Brain microvascular endothelial cell (primary cell): ENCODE data around the gene BCL2A1.
"Not testable (repeated sequence)": the region's sequence is repeated elsewhere in the genome, so short reads cannot be mapped to it uniquely, and the experiment has no call there.

ENCODE experiments used
- DNase-seq: peaks from one replicate; pipeline ENCODE4 v3.0.0-alpha.2; 2020
- H3K27ac ChIP-seq: fragments of 250-450 bp; sonication (Bioruptor Pico); 2 replicates; pipeline ENCODE4 v1.5.1; 2020; ENCODE audit warnings: mild to moderate bottlenecking, moderate library complexity
- H3K27me3 ChIP-seq: fragments of 250-450 bp; sonication (Bioruptor Pico); replicated peaks from 2 replicates; pipeline ENCODE4 v1.5.1; 2020; ENCODE audit warnings: mild to moderate bottlenecking
- H3K36me3 ChIP-seq: fragments of 250-450 bp; sonication (Bioruptor Pico); replicated peaks from 2 replicates; pipeline ENCODE4 v1.5.1; 2020; ENCODE audit warnings: mild to moderate bottlenecking
- H3K4me3 ChIP-seq: 2 replicates; pipeline ENCODE4 v1.5.1; 2011; ENCODE audit warnings: low read depth, mild to moderate bottlenecking, control low read depth, low read length, moderate library complexity
- in situ Hi-C: cut with HindIII; loops from 2 replicates; pipeline ENCODE4 v1.10.0; 2017; ENCODE audit warnings: low sequenced_read_pairs, low pct_ligation_motif_present
- TF ChIP-seq, protein P1 (sequence below): IDR thresholded peaks from 2 replicates; pipeline ENCODE4 v1.5.1; 2011; ENCODE audit warnings: low read depth, mild to moderate bottlenecking, moderate library complexity, low read length, control low read depth, inconsistent platforms; ENCODE audit errors: missing control alignments

The BCL2A1 gene

DNA sequence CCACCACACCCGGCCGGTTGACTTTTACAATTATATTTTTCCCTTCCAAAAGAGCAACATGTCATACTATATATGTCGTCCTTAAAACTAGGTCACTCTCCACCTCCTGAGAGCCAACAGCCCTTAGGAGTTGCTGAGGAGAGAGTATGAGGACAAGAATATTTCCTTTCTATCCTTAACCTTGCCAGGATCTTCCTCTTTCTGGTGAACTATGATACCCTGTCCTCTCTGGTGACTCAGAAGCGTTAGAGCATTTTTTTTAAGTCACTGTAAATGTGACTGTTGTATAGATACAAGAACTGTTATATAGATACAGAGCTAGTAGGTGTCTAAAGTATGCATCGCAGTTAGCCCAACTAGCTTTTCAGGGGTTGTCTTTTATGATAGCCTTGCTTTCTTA, 40.5 kb downstream of the BCL2A1 start:
- no peak for DNase-seq
- in situ Hi-C loops = no loop called here
- H3K27me3 ChIP-seq = no peaks in the 10 kb centered on the region
- H3K4me3 ChIP-seq = no peak overlapping the region
- TF ChIP-seq, protein P1, sequence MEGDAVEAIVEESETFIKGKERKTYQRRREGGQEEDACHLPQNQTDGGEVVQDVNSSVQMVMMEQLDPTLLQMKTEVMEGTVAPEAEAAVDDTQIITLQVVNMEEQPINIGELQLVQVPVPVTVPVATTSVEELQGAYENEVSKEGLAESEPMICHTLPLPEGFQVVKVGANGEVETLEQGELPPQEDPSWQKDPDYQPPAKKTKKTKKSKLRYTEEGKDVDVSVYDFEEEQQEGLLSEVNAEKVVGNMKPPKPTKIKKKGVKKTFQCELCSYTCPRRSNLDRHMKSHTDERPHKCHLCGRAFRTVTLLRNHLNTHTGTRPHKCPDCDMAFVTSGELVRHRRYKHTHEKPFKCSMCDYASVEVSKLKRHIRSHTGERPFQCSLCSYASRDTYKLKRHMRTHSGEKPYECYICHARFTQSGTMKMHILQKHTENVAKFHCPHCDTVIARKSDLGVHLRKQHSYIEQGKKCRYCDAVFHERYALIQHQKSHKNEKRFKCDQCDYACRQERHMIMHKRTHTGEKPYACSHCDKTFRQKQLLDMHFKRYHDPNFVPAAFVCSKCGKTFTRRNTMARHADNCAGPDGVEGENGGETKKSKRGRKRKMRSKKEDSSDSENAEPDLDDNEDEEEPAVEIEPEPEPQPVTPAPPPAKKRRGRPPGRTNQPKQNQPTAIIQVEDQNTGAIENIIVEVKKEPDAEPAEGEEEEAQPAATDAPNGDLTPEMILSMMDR = no peak
- H3K27ac ChIP-seq = no peak overlapping the region
- H3K36me3 ChIP-seq = no peaks in the 10 kb centered on the region

DNA sequence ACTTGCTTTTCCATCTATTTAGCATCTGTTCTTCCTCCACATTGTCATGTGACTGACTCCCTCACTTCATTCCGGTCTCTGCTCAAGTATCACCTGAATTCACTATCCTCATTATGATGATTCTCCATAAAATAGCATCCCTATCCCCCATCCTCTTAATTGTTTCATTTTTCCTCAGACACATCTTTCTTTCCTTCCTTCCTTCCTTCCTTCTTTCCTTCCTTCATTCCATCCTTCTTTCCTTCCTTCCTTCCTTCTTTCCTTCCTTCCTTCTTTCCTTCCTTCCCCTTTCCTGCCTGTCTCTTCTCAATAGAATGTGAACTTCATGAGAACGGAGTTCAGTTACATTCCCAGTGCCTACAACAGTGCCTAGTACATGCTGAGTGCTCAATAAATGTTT, 41.6 kb downstream of the BCL2A1 start:
- no peaks in the 10 kb centered on the region for H3K36me3 ChIP-seq
- DNase-seq = no peak
- H3K27me3 ChIP-seq = no peaks in the 10 kb centered on the region
- in situ Hi-C loops = no loop called here
- H3K4me3 ChIP-seq = no peak overlapping the region
- TF ChIP-seq, protein P1 = no peak
- no peak overlapping the region for H3K27ac ChIP-seq

DNA sequence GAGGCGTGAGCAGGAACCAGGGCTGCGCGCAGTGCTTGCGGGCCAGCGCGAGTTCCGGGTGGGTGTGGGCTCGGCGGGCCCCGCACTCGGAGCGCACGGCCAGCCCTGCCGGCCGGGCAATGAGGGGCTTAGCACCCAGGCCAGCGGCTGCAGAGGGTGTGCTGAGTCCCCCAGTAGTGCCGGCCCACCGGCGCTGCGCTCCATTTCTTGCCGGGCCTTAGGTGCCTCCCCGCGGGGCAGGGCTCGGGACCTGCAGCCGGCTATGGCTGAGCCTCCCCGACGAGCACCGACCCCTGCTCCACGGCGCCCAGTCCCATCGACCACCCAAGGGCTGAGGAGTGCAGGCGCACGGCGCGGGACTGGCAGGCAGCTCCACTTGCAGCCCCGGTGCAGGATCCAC, 44.9 kb downstream of the BCL2A1 start:
- in situ Hi-C loops, DNase-seq: not testable (repeated sequence)

DNA sequence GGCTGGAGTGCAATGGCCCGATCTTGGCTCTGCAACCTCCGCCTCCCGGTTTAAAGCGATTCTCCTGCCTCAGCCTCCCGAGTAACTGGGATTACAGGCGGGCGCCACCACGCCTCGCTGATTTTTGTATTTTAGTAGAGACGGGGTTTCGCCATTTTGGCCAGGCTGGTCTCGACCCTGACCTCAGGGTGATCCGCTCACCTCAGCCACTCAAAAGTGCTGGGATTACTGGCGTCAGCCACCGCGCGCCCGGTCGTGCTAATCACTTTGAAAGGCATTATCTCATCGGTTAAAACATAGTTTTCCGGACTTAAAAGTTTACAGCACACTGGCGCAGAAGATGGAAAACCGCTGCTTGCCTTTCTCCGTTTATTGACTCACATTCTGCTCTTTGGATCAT, 46.6 kb downstream of the BCL2A1 start:
- TF ChIP-seq, protein P1 = no peak
- no peaks in the 10 kb centered on the region for H3K36me3 ChIP-seq
- peak overlapping the region; percentile 89 for H3K4me3 ChIP-seq
- no peaks in the 10 kb centered on the region for H3K27me3 ChIP-seq
- H3K27ac ChIP-seq = no peak overlapping the region
- in situ Hi-C loops = no loop called here
- no peak for DNase-seq

More for the DNA sequence above, 44.9 kb downstream of the BCL2A1 start:
- H3K4me3 ChIP-seq, H3K36me3 ChIP-seq, H3K27ac ChIP-seq, H3K27me3 ChIP-seq: not testable (repeated sequence)

DNA sequence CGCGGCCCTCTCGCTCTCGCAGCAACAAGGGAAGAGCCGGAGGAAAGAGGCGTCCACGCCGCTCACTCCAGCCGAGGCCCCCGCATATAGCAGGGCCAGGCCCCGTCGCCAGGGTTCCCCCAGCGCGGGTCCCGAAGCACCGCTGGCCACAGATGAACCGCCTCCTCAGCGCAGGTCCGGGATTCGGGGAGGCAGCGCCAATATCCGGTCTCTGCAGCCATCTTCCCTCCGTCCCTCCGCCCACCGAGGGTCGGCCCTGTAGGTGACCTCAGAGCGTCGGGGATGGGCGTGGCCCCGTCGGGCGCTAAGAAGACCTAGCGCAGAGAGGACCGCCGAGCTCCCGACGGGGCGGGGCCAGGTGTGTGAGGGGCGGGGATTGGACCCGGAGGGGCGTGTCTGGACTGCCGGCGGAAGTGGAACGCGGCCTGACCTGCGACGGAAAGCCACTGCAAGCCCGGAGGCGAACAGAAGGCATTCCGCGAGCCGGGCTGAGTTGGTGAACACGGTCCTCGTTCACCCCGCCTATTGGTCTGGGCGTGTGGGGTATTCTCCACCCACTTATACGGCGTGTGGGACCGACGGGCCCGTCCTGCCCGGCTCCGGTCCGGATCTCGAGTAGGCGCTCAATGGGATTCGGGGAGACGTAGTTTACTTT, 47.4 kb downstream of the BCL2A1 start:
- TF ChIP-seq, protein P1 = no peak
- in situ Hi-C loops = no loop called here
- Histone ChIP-seq H3K4me3 (peak overlapping the region; percentile 89), H3K27ac (peak overlapping the region; percentile 71), H3K27me3 (no peaks in the 10 kb centered on the region), H3K36me3 (no peaks in the 10 kb centered on the region)
- peak; percentile 87 for DNase-seq

DNA sequence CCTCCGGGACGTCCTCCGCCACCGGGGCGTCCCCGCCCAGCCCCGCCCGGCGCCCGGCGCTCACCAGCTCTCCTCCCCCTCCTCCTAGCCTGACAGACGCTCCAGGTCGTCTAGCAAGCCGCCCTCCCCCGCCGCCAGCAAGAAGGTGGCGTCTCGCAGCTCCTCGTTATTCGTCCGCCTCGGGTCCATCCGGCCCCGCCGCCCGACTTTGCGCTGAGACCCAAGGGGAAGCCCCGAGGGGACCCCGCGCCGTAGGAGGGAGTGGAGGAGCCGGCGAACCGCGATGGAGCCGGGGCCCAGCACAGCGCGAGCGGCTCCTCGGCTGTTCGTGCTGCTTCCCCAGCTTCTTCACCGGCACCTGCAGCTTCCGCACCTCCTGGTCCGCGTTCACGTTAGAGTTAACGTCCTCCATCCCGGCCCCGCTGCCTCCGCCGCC, 47.9 kb downstream of the BCL2A1 start:
- in situ Hi-C loops = no loop called here
- peak overlapping the region; percentile 89 for H3K4me3 ChIP-seq
- H3K27me3 ChIP-seq = no peaks in the 10 kb centered on the region
- peak; percentile 33 for DNase-seq
- peak overlapping the region; percentile 71 for H3K27ac ChIP-seq
- TF ChIP-seq, protein P1 = no peak
- no peaks in the 10 kb centered on the region for H3K36me3 ChIP-seq
